ENCODE data around the gene CAPZA3. TPM values are rescaled to one million over a fixed set of nuclear protein-coding genes. Genes with fewer than 3 reads are reported as not detected.
A peak's percentile ranks its signal among the peaks of the same experiment; 100 is the strongest.
"Not testable (repeated sequence)": the region's sequence is repeated elsewhere in the genome, so short reads cannot be mapped to it uniquely, and the experiment has no call there.

The CAPZA3 gene
- total RNA-seq = not detected in 2 replicates

- TF ChIP-seq CTCF (IDR thresholded peaks at IDR 0.05; ENCODE audit: insufficient read depth, low read depth, low read length) = no peak
- no peak within 1 kb of the TSS for H3K4me3 ChIP-seq (ENCODE audit: low read depth, low read length)
- DNase-seq (ENCODE audit: low read depth) = no peak
Measured at GRCh38 chr12:18737819-18738218, at the start of gene CAPZA3, which contains the start of gene PLCZ1. CAPZA3 (plus strand) TSS chr12:18738119; CDS start chr12:18738269, 150 bp downstream. PLCZ1 (minus strand) TSS chr12:18738012; CDS start chr12:18737371, 641 bp downstream.

- DNase-seq (ENCODE audit: low read depth) = no peak
- H3K4me3 ChIP-seq (ENCODE audit: low read depth, low read length) = no peak overlapping the region
- TF ChIP-seq CTCF (IDR thresholded peaks at IDR 0.05; ENCODE audit: insufficient read depth, low read depth, low read length) = no peak
Measured at GRCh38 chr12:18689771-18690170, 48.1 kb upstream of the CAPZA3 start.

GRCh38 chr12:18690653-18691052 lies 47.3 kb upstream of the CAPZA3 start:
- no peak overlapping the region for H3K4me3 ChIP-seq (ENCODE audit: low read depth, low read length)
- no peak for TF ChIP-seq CTCF (IDR thresholded peaks at IDR 0.05; ENCODE audit: insufficient read depth, low read depth, low read length)
- peak; percentile 10 for DNase-seq (ENCODE audit: low read depth)

- DNase-seq (ENCODE audit: low read depth); H3K4me3 ChIP-seq (ENCODE audit: low read depth, low read length): not testable (repeated sequence)
Measured at GRCh38 chr12:18693986-18694385, 43.9 kb upstream of the CAPZA3 start.

- peak; percentile 54 for DNase-seq (ENCODE audit: low read depth)
- no peak overlapping the region for H3K4me3 ChIP-seq (ENCODE audit: low read depth, low read length)
- TF ChIP-seq CTCF (IDR thresholded peaks at IDR 0.05; ENCODE audit: insufficient read depth, low read depth, low read length) = no peak
Measured at GRCh38 chr12:18696971-18697602, 40.8 kb upstream of the CAPZA3 start.

- no peak for TF ChIP-seq CTCF (IDR thresholded peaks at IDR 0.05; ENCODE audit: insufficient read depth, low read depth, low read length)
- peak; percentile 84 for DNase-seq (ENCODE audit: low read depth)
- H3K4me3 ChIP-seq (ENCODE audit: low read depth, low read length) = no peak overlapping the region
Measured at GRCh38 chr12:18700271-18700670, 37.6 kb upstream of the CAPZA3 start.

GRCh38 chr12:18703321-18703720 lies 34.6 kb upstream of the CAPZA3 start:
- no peak overlapping the region for H3K4me3 ChIP-seq (ENCODE audit: low read depth, low read length)
- no peak for TF ChIP-seq CTCF (IDR thresholded peaks at IDR 0.05; ENCODE audit: insufficient read depth, low read depth, low read length)
- DNase-seq (ENCODE audit: low read depth) = no peak
